Ramos (cell line): Measurements from ENCODE around the gene CREB3L1.

Experiments
- in situ Hi-C: fragments of 300-500 bp; cut with MboI; formaldehyde crosslinking; loops from one replicate; pipeline ENCODE4 v1.14.3; 2022; ENCODE audit warnings: low sequenced_read_pairs; ENCODE audit not compliant: unreplicated experiment

Gene CREB3L1

GRCh38 chr11:46277622-46278386, at the start of gene CREB3L1:
Gene CREB3L1, plus strand, starts transcription at chr11:46277662. Its CDS starts 450 bp downstream, at chr11:46278112.
- in situ Hi-C loops, result no loop called here

- in situ Hi-C loops, result no loop called here
Observed at GRCh38 chr11:46229230-46229629, 48.2 kb upstream of the CREB3L1 start.

- in situ Hi-C loops, result no loop called here
Observed at GRCh38 chr11:46234311-46234710, 43.2 kb upstream of the CREB3L1 start.

GRCh38 chr11:46235777-46236688, 41.4 kb upstream of the CREB3L1 start:
- in situ Hi-C loops, result no loop called here

GRCh38 chr11:46236918-46237247, 40.6 kb upstream of the CREB3L1 start:
- in situ Hi-C loops, result no loop called here

GRCh38 chr11:46237248-46238077, 40.0 kb upstream of the CREB3L1 start:
- in situ Hi-C loops, result no loop called here

GRCh38 chr11:46238078-46238966, 39.1 kb upstream of the CREB3L1 start:
- in situ Hi-C loops, result no loop called here

GRCh38 chr11:46238967-46239800, 38.3 kb upstream of the CREB3L1 start:
- in situ Hi-C loops, result no loop called here

- in situ Hi-C loops, result loop anchor here (5.0 kb wide), 1 partner anchor 73 kb away; no protein-coding TSS in a partner anchor
Observed at GRCh38 chr11:46239801-46240061, 37.7 kb upstream of the CREB3L1 start.

GRCh38 chr11:46240371-46240770, 37.1 kb upstream of the CREB3L1 start:
- in situ Hi-C loops, result loop anchor here (5.0 kb wide), 1 partner anchor 72 kb away; no protein-coding TSS in a partner anchor

GRCh38 chr11:46240861-46241260, 36.6 kb upstream of the CREB3L1 start:
- in situ Hi-C loops, result loop anchor here (5.0 kb wide), 1 partner anchor 71 kb away; no protein-coding TSS in a partner anchor

- in situ Hi-C loops, result loop anchor here (5.0 kb wide), 1 partner anchor 70 kb away; no protein-coding TSS in a partner anchor
Observed at GRCh38 chr11:46242041-46242951, 35.2 kb upstream of the CREB3L1 start.

- in situ Hi-C loops, result loop anchor here (5.0 kb wide), 1 partner anchor 69 kb away; no protein-coding TSS in a partner anchor
Observed at GRCh38 chr11:46242952-46243795, 34.3 kb upstream of the CREB3L1 start.

- in situ Hi-C loops, result loop anchor here (5.0 kb wide), 1 partner anchor 69 kb away; no protein-coding TSS in a partner anchor
Observed at GRCh38 chr11:46243796-46244109, 33.7 kb upstream of the CREB3L1 start.

GRCh38 chr11:46246521-46246920, 30.9 kb upstream of the CREB3L1 start:
- in situ Hi-C loops, result no loop called here

- in situ Hi-C loops, result no loop called here
Observed at GRCh38 chr11:46247090-46247489, 30.4 kb upstream of the CREB3L1 start.

GRCh38 chr11:46247659-46248058, 29.8 kb upstream of the CREB3L1 start:
- in situ Hi-C loops, result no loop called here
